HCT116 (cell line): ENCODE results near the gene TNRC6C. TPM values are rescaled to one million over a fixed set of nuclear protein-coding genes. Genes with fewer than 3 reads are reported as not detected.

Experiments
- ATAC-seq: fragments of 200-7000 bp; cut with Tn5 transposase; 2 replicates; pipeline ENCODE4 v1.9.1; 2020; ENCODE audit warnings: mild to moderate bottlenecking, moderate library complexity
- BruUV-seq: library from RNA; stranded (reverse); fragments of 400-500 nt; replicated peaks from 2 replicates; lab custom pipeline; 2021; lab: Mats Ljungman, UMichigan
- CTCF ChIA-PET: fragments of 300-600 bp; sonication (Branson Sonifier 250); formaldehyde crosslinking; loops from one replicate; lab custom pipeline; 2021; ENCODE audit warnings: antibody characterized with exemption; lab: Charles Lee
- POLR2A ChIA-PET: fragments of 300-600, 350-600 bp; sonication (Branson Sonifier 250); formaldehyde crosslinking; loops from one replicate; lab custom pipeline; 2021; ENCODE audit warnings: antibody characterized with exemption; lab: Charles Lee
- RAD21 ChIA-PET, 2 experiments: fragments of 300-600 bp; sonication (Branson Sonifier 250); formaldehyde crosslinking; loops; one replicate each; lab custom pipeline; 2023; ENCODE audit warnings: low total read pairs in 2 of 2; ENCODE audit not compliant: uncharacterized antibody in 2 of 2, unreplicated experiment in 2 of 2, low non-redundant PET in 1 of 2; lab: Charles Lee
- DNase-seq: peaks from one replicate; pipeline ENCODE4 v3.0.0-alpha.2; 2010; ENCODE audit warnings: low read depth, low spot score
- H2AFZ ChIP-seq: fragments of 200-600 bp; shearing (Covaris generic), sonication (generic); 2 replicates; pipeline ENCODE4 v1.6.1; 2017; ENCODE audit warnings: low read depth, mixed run types, mixed read lengths, antibody characterized with exemption, low read length; ENCODE audit not compliant: poor library complexity, severe bottlenecking
- H3K27ac ChIP-seq: 2 replicates; pipeline ENCODE4 v1.5.1; 2012; ENCODE audit warnings: low read depth, low read length
- H3K27me3 ChIP-seq: fragments of 200-600 bp; sonication (generic); 2 replicates; pipeline ENCODE4 v1.6.1; 2016; ENCODE audit warnings: mixed run types, low read length, mixed read lengths; ENCODE audit not compliant: insufficient read depth
- H3K36me3 ChIP-seq, 2 experiments: fragments of 200-500 bp in 1 of 2; fragments of 200-600 bp in 1 of 2; sonication (Bioruptor generic) in 1 of 2; sonication (generic) in 1 of 2; 2 replicates each; pipeline versions ENCODE4 v1.5.1 to v1.6.1; 2014 to 2016; ENCODE audit warnings: low read length in 2 of 2, inconsistent platforms in 1 of 2, mixed read lengths in 1 of 2, mixed run types in 1 of 2; ENCODE audit not compliant: insufficient read depth in 2 of 2, control insufficient read depth in 1 of 2
- H3K4me1 ChIP-seq, 2 experiments: fragments of 200-600 bp in 1 of 2; sonication (generic) in 1 of 2; 2 replicates each; pipeline versions ENCODE4 v1.5.1 to v1.6.1; 2012 to 2017; ENCODE audit warnings: low read length in 2 of 2, inconsistent platforms in 1 of 2, mild to moderate bottlenecking in 1 of 2, mixed read lengths in 1 of 2, mixed run types in 1 of 2, moderate library complexity in 1 of 2; ENCODE audit not compliant: insufficient read depth in 2 of 2, control insufficient read depth in 1 of 2
- H3K4me2 ChIP-seq: fragments of 200-600 bp; sonication (generic); 2 replicates; pipeline ENCODE4 v1.6.1; 2017; ENCODE audit warnings: mixed run types, low read length, mixed read lengths
- H3K4me3 ChIP-seq, 2 experiments: fragments of 200-600 bp in 1 of 2; sonication (generic) in 1 of 2; replicated peaks in 1 of 2; 2 replicates each; pipeline ENCODE4 v1.5.1; 2011 to 2016; ENCODE audit warnings: low read length in 2 of 2, control low read depth in 1 of 2, low read depth in 1 of 2, mild to moderate bottlenecking in 1 of 2, mixed read lengths in 1 of 2, mixed run types in 1 of 2
- H3K79me2 ChIP-seq: fragments of 200-600 bp; sonication (generic); 2 replicates; pipeline ENCODE4 v1.6.1; 2017; ENCODE audit warnings: mild to moderate bottlenecking, mixed run types, low read length, moderate library complexity, mixed read lengths; ENCODE audit not compliant: insufficient read depth
- H3K9ac ChIP-seq: fragments of 200-600 bp; sonication (generic); 2 replicates; pipeline ENCODE4 v1.6.1; 2016; ENCODE audit warnings: low read length, mixed read lengths
- H3K9me2 ChIP-seq: fragments of 200-600 bp; sonication (generic), shearing (Covaris generic); 2 replicates; pipeline ENCODE4 v1.6.1; 2017; ENCODE audit warnings: mixed run types, mild to moderate bottlenecking, moderate library complexity; ENCODE audit not compliant: insufficient read depth
- H3K9me3 ChIP-seq, 2 experiments: fragments of 200-500 bp in 1 of 2; fragments of 200-600 bp in 1 of 2; sonication (Bioruptor generic) in 1 of 2; sonication (generic) in 1 of 2; 2 replicates each; pipeline ENCODE4 v1.6.1; 2014 to 2017; ENCODE audit warnings: low read length in 2 of 2, mixed read lengths in 2 of 2, inconsistent platforms in 1 of 2, low read depth in 1 of 2, mild to moderate bottlenecking in 1 of 2, mixed run types in 1 of 2, moderate library complexity in 1 of 2; ENCODE audit not compliant: control insufficient read depth in 1 of 2, insufficient read depth in 1 of 2
- H4K20me1 ChIP-seq: fragments of 200-600 bp; sonication (generic), shearing (Covaris generic); 2 replicates; pipeline ENCODE4 v1.6.1; 2017; ENCODE audit warnings: mixed run types, mild to moderate bottlenecking, moderate library complexity; ENCODE audit not compliant: insufficient read depth
- ATF3 ChIP-seq: IDR thresholded peaks from 2 replicates; pipeline ENCODE4 v1.6.1; 2012
- EGR1 ChIP-seq: IDR thresholded peaks from 2 replicates; pipeline ENCODE4 v1.6.1; 2012; ENCODE audit warnings: low read depth
- ELF1 ChIP-seq: IDR thresholded peaks from 2 replicates; pipeline ENCODE4 v1.6.1; 2012; ENCODE audit warnings: low read depth, borderline replicate concordance
- EZH2 ChIP-seq: fragments of 200-600 bp; sonication (generic); IDR thresholded peaks from 2 replicates; pipeline ENCODE4 v1.6.1; 2017; ENCODE audit warnings: antibody characterized with exemption, mixed run types
- EZH2phosphoT487 ChIP-seq: fragments of 200-600 bp; IDR thresholded peaks from 2 replicates; pipeline ENCODE4 v1.6.1; 2018; ENCODE audit warnings: antibody characterized with exemption, borderline replicate concordance
- FOSL1 ChIP-seq: IDR thresholded peaks from 2 replicates; pipeline ENCODE4 v1.6.1; 2012; ENCODE audit warnings: low read depth
- JUND ChIP-seq: IDR thresholded peaks from 2 replicates; pipeline ENCODE4 v1.6.1; 2012
- RAD21 ChIP-seq: IDR thresholded peaks from 2 replicates; pipeline ENCODE4 v1.6.1; 2012; ENCODE audit warnings: low read depth, mild to moderate bottlenecking
- REST ChIP-seq: IDR thresholded peaks from 2 replicates; pipeline ENCODE4 v1.6.1; 2012; ENCODE audit warnings: low read depth
- SP1 ChIP-seq: IDR thresholded peaks from 2 replicates; pipeline ENCODE4 v1.6.1; 2012; ENCODE audit warnings: low read depth
- TCF7L2 ChIP-seq: IDR thresholded peaks from 2 replicates; pipeline ENCODE4 v1.7.0; 2011; ENCODE audit warnings: borderline replicate concordance, inconsistent platforms; ENCODE audit not compliant: insufficient read depth, insufficient read length; ENCODE audit errors: extremely low read depth
- YY1 ChIP-seq: IDR thresholded peaks from 2 replicates; pipeline ENCODE4 v1.6.1; 2011; ENCODE audit warnings: low read length, low read depth, moderate library complexity, mild to moderate bottlenecking; ENCODE audit not compliant: insufficient replicate concordance; ENCODE audit errors: extremely low read depth
- ZBTB33 ChIP-seq: IDR thresholded peaks from 2 replicates; pipeline ENCODE4 v1.6.1; 2011; ENCODE audit warnings: mild to moderate bottlenecking, low read length, moderate library complexity; ENCODE audit not compliant: insufficient replicate concordance; ENCODE audit errors: extremely low read depth
- ZFX ChIP-seq: fragments of 450-650 bp; IDR thresholded peaks from 2 replicates; pipeline ENCODE4 v1.6.1; 2017
- ZNF274 ChIP-seq: fragments of 200-500 bp; sonication (Bioruptor generic); IDR thresholded peaks from 2 replicates; pipeline ENCODE4 v1.6.1; 2014; ENCODE audit warnings: mild to moderate bottlenecking, low read depth, low read length, inconsistent platforms
- intact Hi-C: fragments of 100-400 bp; cut with micrococcal nuclease; formaldehyde crosslinking; loops from 2 replicates; pipeline ENCODE4 v1.10.0; 2022
- total RNA-seq: library from RNA; stranded (reverse); gene quantifications from one replicate; pipeline ENCODE4 v1.2.1, GENCODE V29; 2021; ENCODE audit not compliant: unreplicated experiment

The TNRC6C gene
- total RNA-seq, 1 experiment from 2014 or later = 23.4 TPM

- CTCF ChIA-PET = no interaction called here
- Histone ChIP-seq H2AFZ (no peak overlapping the region), H3K4me1 (peaks cover 5 to 14% of the 10 kb centered on the region in 2 experiments; a peak in 3 of 4 replicates), H3K9me3 (no peaks in the 10 kb centered on the region), H3K9ac (no peak overlapping the region), H3K9me2 (no peaks in the 10 kb centered on the region), H3K79me2 (peaks cover 16% of the 10 kb centered on the region; the same call in 1 of the 2 replicates), H3K27me3 (no peaks in the 10 kb centered on the region), H4K20me1 (no peaks in the 10 kb centered on the region), H3K4me3 (no peak overlapping the region), H3K36me3 (peaks cover 5 to 27% of the 10 kb centered on the region in 2 experiments; a peak in 3 of 4 replicates), H3K4me2 (no peak overlapping the region), H3K27ac (no peak overlapping the region)
- intact Hi-C loops = no loop called here
- RAD21 ChIA-PET = no interaction called here
- no TSS peak for BruUV-seq
- DNase-seq (no peak), ATAC-seq (no peak)
- TF ChIP-seq ZFX = no peak
- TF ChIP-seq ATF3 = no peak
- TF ChIP-seq YY1 = no peak
- TF ChIP-seq EZH2phosphoT487 = no peak
- TF ChIP-seq EGR1 = no peak
- TF ChIP-seq JUND = no peak
- no peak for TF ChIP-seq TCF7L2
- TF ChIP-seq ZNF274 = no peak
- no peak for TF ChIP-seq EZH2
- no peak for TF ChIP-seq RAD21
- TF ChIP-seq FOSL1 = no peak
- no peak for TF ChIP-seq REST
- no peak for TF ChIP-seq SP1
- TF ChIP-seq ELF1 = no peak
- no peak for TF ChIP-seq ZBTB33
- POLR2A ChIA-PET = no interaction called here
Measured at GRCh38 chr17:78122931-78123249, 164.4 kb downstream of the TNRC6C start.
